Activated T-helper 1 cell treated with anti-CD3 and anti-CD28 coated beads, Interleukin-2, amount 50 U/mL, for 16 hours (primary cell): ENCODE data around the gene SYTL3.
"Not testable (repeated sequence)": the region's sequence is repeated elsewhere in the genome, so short reads cannot be mapped to it uniquely, and the experiment has no call there.

Experiments
- DNase-seq, 2 donors: peaks; one replicate each; pipeline ENCODE4 v3.0.0-alpha.2; 2020; ENCODE audit warnings: low read depth in 1 of 2, low spot score in 1 of 2

The SYTL3 gene

DNA sequence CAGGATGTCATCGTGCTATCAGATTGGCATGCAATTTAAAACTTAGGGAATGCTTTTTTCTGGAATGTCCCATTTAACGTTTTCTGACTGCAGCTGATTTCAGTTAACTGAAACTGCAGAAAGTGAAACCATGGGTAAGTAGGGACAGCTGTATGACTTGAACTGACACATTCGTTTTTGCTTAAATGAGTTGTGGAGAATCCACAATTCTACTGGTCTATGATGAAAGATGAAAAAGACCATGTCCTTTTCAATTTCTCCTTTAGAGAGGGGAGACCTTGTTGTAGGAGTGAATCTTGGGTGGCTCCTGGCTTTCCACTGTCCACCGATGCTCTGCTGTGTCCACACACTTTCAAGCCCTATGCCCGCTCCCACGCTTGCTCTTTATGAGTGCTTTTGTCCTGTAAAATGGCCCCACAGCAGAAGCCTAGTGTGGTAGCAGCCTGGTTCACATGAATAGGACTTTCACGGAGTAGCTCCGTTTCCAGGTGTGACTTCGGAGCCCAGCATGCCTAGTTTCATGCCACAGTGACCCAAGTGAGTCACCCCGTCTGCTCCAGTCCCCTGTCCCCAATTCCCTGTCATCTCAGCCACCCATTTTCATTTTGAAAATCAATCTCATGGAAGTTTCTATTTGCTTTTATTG, 27.2 kb upstream of the SYTL3 start:
- DNase-seq = no peak

GRCh38 chr6:158624684-158625682, 24.9 kb upstream of the SYTL3 start:
- DNase-seq = no peak

DNA sequence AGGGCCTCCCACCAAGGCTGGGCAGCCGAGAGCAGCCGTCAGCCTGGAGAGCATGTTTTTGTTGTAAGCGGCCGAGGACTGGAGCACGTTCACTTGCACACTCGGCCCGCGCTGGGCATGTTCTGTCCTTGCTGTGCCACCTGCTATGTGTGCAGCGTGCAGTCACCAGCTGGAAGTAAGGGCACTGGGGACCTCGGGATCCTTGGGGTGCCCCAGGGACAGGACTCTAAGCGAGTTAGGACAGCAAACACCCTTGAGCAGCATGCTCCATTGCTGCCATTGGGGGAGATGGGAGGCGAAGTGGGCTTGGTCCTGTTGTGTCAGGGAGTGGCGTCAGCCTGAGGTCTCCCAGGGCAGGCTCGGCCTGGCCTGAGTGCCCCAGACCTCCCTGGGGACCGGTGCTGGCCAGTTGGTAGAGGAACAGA, 24.0 kb upstream of the SYTL3 start:
- no peak for DNase-seq

DNA sequence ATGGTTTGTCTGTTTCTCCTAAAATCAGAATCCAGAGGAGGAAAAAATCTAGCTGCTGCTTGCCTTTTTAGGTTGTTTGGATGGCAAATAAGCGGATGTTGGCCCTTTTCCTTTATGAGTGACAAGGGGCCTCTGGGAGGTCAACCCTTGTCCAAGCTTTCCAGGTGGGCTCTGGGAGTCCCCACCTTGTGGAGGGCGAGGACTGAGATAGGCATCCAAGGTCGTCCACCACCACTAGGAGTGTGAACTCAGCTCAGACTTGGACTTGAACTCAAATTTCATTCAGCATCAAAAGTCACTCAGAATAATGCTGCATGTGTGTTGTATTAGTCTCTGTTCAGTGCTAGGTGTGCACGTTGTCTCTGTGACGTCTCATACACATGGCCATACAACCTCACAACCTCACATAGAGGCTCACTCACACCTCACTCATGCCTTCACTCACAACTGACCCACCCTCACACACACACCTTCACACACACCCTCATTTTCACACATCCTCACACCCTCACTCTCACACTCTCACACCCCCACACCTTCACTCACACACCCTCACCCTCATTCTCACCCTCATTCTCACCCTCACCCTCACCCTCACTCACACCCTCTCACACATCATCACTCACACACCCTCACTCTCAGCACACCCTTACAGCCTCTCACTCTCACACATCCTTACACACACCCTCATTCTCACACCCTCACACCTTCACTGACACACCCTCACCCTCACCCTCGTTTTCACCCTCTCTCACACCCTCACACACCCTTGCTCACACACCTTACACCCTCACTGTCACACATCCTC, 23.3 kb upstream of the SYTL3 start:
- DNase-seq = no peak

DNA sequence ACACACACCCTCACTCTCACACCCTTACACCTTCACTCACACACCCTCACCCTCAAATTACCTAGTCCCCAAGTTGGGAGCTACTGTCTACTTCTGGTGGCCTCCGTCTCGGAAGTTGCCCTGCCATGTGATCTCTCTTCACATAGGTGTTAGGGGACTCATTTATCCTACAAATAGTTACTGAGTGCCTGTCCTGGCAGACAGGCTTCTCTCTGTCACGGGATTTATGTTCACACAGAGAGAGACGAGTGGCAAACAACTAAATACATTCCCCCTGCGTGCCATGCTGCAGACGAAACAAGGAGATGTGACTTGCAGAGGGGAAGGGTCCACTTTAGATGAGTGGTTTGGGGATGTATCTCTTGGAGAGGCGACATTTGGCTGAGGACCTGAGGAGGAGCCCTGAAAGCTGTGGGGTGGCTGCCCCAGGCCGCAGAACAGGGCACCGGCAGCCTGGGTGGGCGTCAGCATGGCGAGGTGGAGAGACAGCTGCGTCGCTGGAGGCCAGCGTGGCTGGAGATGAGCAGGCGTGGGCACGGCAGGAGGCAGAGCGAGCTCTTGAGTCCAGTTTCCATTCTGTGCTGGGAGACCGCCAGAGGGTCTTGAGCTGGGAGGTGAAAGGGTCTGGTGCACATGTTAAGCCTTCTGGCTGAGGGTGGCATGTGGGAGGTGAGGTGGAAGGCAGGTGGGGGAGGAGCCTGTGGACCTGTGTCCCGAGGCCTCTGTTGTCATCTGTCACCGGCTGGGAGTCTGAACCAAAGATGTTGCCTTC, 22.5 kb upstream of the SYTL3 start:
- DNase-seq = no peak

- DNase-seq = no peak
Measured at GRCh38 chr6:158627940-158628211, 22.0 kb upstream of the SYTL3 start.

DNA sequence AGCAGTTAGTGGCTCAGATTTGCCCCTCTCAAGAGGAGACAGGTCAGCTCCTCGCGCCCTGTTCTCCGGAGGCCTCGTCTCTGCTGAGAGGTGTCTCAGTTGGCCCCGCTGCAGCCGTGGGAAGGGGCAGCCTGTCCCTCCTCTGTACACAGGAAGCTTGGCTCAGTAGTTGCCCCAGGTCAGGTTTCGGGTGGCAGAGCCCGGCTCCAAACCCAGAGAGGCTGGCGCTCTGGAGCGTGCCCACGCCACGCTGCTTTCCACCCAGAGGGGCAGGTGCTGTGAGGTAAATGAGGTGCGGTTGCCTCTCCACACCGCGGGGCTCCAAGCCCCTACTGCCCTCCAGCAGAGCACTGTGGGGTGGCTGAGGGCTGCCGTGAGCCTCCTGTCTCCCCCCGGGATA, 21.3 kb upstream of the SYTL3 start:
- DNase-seq = no peak

- DNase-seq = no peak
Measured at GRCh38 chr6:158629367-158630221, 20.3 kb upstream of the SYTL3 start.

- no peak for DNase-seq
Measured at GRCh38 chr6:158630938-158631616, 18.8 kb upstream of the SYTL3 start.

- no peak for DNase-seq
Measured at GRCh38 chr6:158631678-158632537, 17.9 kb upstream of the SYTL3 start.

DNA sequence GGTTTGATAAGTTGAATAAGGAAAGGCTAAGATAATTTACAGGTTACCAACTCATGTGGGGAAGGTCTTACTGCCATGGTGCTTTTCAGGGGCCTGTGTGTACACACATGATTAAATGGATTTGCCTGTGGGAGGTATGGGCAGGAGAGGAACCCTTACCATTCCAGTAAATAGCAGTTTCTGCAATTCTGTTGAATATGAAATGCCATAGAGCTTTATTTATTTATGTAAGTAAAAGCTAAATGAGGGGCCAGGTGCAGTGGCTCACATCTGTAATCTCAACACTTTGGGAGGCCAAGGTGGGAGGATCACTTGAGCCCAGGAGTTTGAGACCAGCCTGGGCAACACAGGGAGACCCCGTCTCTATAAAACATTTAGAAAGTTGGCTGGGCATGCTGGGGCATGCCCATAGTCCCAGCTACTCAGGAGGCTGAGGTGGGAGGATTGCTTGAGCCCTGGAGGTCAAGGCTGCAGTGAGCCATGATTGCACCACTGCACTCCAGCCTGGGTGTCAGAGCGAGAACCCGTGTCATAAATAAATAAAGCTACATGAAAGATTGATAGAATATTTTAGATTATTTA, 17.2 kb upstream of the SYTL3 start:
- DNase-seq = not testable (repeated sequence)

DNA sequence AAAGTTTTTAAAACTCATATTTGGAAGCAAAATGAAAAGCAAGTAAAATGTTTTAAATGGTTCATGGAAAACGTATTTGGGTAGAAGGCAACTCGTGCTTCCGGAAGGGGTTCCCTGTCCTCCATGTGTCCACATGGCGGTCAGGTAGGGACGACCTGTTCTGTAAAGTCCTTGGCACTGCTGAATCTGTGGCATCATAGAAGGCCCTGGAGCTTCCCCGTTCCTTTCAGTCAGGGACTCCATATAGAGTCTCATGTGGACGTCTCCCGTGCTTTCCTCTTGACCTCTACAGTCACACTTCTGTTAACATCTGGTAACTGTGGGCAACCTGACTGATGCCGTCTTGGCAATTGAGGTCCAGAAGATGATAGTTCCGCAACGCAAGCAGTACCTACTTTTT, 16.7 kb upstream of the SYTL3 start:
- no peak for DNase-seq

DNA sequence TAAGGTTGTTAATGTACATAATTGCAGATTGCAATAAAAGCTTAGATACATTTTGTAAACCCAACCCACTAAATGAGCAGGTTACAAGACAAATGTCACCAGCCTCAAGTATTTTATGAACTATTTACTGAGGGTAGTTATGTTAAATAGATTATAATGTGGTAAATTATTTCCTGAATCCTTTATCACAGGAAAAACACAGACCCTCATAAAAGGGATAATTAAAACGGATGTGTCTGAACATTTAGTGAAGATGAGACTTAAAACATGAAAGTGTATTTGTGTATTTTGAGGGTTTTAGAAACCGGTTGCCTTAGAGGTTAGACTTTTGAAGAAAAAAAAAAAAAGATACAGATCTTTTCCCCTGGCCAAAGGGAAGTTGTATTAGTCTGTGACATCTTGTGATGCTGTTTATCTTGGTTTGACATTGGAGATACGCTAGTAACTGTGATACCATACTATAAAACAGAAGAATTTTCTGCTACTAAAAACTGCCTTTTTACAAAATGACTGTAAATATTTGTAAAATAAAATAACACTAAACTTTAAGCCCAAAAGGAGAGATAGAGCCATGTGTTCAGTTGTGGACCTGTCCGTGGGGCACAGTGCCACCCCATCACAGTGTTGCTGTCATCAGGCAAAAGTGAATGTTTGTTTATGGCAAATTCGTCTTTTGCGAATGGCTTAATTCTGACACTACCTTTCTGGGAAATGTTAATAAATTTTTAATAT, 15.0 kb upstream of the SYTL3 start:
- DNase-seq = no peak

DNA sequence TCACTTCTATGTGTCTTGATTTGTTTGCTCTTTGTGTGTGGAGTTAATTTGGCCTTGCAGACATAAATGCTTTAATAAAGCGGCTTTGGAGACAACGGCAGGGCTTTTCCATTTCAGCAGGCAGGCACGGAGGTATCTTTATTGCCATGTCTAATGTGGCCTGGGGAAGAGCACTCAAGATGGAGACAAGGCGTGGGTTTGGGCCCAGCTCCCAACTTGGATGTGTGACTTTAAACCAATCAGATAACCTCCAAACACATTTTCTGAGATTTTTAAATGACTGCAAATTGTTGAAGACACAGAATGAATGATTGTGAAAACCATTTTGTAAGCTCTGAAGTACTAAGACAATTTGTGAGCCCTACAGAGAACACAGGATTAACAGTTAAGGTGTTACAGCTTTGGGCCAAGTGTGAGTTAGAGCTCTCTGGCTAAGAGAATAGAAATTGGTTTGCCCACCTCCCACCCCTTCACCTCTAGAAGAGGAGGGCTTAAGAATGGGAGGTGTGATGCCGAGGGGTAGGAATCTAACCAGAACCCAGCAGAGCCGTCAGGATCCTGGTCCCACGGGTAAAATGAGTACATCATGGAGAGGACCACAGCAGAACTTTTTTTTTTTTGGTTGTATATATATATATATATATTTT, 14.3 kb upstream of the SYTL3 start:
- DNase-seq = no peak

- DNase-seq = no peak
Measured at GRCh38 chr6:158636778-158637177, 13.1 kb upstream of the SYTL3 start.

DNA sequence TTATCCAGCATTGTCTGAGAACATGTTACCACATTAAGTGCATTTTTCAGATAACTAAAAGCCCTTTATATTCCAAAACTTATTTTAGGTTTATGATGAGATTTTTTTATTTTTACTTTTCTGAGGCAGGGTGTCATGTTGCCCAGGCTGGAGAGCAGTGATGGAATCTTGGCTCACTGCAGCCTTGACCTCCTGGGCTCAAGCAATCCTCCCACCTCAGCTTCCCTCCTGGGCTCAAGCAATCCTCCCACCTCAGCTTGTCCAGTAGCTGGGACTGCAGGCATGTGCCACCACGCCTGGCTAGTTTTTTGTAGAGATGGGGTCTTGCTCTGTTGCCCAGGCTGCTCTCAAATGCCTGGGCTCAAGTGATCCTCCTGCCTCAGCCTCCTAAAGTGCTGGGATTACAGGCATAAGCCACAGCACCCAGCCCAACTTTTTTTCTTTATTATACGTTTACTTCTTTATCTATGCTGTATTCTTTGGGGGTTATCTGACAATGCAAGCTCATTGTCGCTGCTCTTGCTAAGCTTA, 11.5 kb upstream of the SYTL3 start:
- no peak for DNase-seq

DNA sequence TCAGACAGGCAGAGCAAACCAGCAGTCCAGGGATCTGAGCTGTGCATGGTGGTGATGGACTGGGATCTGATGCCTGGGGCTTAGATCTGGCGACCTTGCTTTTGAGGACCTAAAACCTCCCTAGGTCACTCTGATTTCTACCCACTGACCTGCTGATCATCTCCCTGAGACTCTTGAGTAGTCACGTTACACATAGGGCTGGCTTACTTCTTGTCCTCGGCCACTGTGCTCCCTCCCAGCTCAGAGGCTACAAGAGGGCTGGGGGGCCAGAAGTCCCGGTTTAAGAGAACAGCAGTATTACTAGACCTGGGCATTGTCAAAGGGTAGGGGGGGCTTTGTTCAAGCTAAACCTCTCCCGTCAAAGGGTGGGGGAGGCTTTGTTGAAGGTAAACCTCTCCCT, 10.8 kb upstream of the SYTL3 start:
- DNase-seq = no peak
